ENCODE measurements around the gene CCSAP.

DNA sequence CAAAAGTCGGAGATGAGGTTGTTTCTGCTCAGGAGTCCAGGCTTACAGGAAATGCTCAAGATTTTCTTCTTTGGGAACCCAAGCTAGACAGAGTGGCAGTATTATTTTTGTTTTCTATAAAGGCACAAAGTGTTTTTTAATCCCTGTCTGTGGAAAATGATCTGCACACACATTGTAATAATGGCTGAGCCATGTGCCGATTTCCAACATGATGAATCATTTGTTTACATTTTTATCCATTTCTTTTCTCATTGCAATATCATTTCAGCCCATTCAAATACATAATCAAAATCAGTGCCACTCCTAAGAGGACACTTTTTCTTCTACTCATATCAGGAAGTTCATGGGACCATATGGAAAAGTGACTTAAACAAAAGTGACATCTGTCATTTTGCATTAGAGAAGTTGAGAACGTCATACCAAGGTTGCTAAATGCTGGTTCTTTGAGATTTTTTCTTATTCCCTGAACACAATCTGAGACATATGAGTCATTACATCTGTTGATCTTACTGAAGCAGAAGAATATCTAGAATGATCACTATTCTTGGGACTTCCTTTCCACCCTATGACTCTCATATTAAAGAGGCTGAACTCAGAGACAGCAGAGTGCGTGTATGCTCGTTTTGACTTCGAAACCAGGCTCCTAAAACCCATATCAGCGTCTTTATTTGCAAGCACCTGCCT is 46.2 kb upstream of the CCSAP start:
- TF ChIP-seq, protein P1, sequence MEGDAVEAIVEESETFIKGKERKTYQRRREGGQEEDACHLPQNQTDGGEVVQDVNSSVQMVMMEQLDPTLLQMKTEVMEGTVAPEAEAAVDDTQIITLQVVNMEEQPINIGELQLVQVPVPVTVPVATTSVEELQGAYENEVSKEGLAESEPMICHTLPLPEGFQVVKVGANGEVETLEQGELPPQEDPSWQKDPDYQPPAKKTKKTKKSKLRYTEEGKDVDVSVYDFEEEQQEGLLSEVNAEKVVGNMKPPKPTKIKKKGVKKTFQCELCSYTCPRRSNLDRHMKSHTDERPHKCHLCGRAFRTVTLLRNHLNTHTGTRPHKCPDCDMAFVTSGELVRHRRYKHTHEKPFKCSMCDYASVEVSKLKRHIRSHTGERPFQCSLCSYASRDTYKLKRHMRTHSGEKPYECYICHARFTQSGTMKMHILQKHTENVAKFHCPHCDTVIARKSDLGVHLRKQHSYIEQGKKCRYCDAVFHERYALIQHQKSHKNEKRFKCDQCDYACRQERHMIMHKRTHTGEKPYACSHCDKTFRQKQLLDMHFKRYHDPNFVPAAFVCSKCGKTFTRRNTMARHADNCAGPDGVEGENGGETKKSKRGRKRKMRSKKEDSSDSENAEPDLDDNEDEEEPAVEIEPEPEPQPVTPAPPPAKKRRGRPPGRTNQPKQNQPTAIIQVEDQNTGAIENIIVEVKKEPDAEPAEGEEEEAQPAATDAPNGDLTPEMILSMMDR (IDR thresholded peaks at IDR 0.05): no peak
- no peak for TF ChIP-seq POLR2A (IDR thresholded peaks at IDR 0.05)

Data from adrenal gland (tissue), 5 donors.